Activated naive CD8-positive, alpha-beta T cell treated with anti-CD3 and anti-CD28 coated beads, Interleukin-2, amount 50 U/mL, for 16 hours (primary cell): ENCODE results near the gene CAD.

ENCODE experiments used
- DNase-seq: peaks from one replicate; pipeline ENCODE4 v3.0.0-alpha.2; 2020; ENCODE audit warnings: low read depth, low spot score

The CAD gene

DNA sequence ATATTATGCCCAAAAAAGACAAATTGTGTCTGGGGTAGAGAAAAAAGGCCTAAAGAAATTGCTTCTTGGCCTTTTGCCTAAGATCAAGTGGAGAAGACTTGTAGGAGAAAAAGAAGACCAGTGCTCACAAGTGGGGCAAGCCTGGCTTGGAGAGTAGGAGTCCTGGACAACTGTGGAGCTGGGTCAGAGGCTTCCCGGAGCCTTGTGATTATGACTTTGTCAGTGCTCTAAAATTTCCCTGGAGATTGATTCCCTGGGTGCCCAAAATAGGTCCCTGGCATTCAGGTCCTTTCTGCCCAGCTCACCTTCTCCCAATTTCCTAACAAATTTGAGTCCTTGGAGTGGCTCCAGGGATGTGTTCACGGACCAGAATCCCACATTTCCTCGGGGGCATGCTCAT lies 64.3 kb downstream of the CAD start:
- no peak for DNase-seq

DNA sequence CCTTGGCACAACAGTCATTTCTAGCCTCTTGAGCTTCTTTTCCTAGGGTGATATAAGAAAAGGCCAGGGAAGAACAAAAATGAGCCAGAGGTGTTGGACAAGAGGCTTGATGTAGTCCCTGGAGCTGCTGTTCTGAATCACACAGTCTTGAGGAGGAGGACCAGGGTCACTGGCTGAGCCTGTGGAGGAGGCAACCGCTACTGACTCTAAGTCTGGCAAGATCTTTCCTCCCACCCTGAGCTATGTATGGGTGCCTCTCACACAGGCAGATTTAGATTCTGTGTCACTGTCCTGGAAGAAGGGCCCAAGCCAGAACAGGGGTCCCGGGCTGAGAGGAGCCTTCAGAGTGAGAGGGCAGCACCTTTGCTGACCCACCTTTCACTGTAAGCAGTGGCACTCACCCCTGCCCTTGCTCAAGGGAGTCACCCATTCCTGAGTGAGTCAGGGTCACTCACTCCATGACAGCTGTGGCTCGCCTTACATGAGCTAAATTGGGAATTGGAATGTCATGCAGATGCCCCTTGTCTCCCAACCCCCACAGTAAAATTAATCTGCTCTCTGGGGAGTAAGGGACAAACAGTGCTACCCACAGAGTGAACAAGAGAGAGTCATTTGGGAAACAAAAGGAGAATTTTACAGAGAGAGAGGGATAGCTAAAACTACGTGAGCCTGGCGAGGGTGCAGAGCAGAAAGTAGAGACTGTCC lies 64.8 kb downstream of the CAD start, which contains the start of gene TRIM54:
Gene TRIM54, plus strand, starts transcription at position 575 of the 705 bp plus-strand sequence. CDS start 303 bp downstream, outside the sequence.
- DNase-seq: no peak

DNA sequence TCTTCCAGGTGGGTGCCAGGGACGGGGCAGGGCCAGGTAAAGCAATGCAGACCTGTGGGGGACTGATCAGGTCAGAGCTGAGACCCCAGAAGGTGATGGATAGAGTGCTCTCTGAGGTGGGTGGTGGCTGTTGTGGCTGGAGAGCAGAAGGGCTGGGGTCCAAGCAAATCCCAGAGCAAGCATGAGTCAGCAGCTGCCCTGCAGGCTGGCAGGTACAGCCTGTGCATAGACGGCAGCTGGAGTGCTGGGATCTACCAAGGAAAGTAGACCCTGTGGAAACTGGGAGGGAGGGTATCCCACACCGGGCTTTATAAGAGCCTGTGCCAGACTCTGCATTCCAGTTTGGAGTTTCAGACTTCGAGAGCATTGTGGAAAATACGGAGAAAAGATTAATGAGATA lies 65.7 kb downstream of the CAD start:
- DNase-seq: no peak

DNA sequence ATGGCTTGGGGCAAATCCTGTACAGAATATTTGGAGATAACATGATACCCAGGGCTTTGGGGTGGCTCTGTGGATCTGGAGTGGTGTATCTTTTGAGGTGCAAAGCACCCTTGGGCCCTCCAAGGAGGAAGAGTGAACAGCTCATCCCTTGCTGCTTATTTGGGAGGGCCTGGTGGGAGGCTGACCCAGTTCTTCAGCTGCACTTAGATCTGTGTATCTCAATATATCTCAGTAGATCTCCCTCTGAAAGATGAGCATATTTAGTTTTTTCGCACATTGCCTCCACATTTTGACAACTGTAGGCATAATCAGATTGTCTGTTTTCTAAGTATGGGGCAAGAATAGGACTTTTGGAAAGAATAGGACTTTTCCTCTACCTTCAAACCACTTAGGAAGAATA lies 67.8 kb downstream of the CAD start:
- no peak for DNase-seq

DNA sequence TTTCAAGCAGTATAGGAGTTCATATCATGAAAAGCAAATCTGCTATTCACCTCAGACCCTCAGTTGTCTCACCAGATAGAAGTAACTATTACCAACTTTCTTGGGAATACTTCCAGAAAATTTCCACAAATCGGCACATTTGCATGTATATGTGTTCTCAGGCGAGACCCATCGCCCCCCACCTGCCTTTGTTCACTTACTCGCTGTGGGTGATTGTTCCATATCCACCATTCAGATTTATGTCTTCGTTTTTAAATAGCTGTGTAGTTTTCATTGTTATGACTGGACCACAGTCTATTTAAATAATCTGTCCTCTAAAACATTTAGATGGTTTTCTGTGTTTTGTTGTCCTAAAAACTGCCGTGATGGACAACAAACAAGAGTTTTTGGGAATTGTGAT lies 68.3 kb downstream of the CAD start:
- no peak for DNase-seq

DNA sequence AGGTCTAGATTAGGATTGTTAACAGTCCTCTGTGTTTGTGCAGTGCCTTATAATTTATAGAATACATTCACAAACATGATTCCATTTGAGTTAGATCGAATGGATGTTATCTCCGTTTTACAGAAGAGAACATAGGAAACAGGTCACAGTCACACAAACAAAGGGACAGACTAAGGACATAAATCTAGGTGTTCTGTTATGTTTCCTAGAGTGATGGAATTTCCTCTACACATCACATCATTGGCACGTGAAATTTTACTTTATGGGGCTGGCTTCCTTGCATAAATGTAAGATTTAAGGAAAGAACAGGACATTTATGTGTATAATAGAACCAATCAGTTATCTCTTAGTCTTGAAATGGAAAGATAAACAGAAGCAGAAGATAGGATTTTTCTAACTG lies 71.4 kb downstream of the CAD start:
- no peak for DNase-seq

DNA sequence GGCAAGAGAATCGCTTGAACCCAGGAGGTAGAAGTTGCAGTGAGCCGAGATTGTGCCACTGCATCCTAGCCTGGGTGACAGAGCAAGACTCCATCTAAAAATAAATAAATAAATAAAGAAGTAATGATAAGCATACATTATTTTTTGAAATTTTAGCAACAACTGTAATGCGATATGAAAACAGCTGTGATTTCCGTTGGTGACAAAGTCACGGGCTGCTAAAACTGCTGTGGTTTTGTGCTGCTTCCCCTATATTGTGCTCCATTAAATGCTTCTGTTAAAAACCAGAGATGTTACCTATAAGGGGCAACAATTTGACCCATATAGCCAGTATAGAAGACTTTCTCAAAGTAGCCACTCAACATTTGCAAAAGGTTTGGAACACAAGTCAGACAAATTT lies 73.4 kb downstream of the CAD start:
- DNase-seq: no peak

DNA sequence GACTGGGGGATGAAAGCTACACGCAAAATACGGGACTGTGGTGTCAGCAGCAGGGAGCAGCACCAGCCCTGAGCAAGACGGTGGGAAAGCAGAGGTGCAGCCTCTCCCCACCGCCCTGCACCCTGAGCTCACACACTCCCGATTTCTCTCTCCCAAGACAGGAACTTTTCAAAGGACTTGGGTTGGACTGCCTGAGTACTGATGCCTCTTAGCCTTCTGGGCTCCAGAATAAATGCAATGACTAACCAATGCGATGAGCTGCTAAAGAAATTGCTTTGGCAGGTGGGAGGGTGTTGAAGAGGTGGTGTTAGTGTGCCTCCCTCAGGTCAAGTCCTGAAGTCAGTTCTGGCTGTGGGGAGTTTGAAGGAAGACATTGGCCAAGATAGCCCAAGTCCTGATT lies 74.7 kb downstream of the CAD start:
- no peak for DNase-seq
